Transverse colon (tissue), 4 donors: Measurements from ENCODE around the gene DYNAP.

Source experiments
- CTCF ChIP-seq, 5 experiments: fragments of 200-600 bp in 3 of 5; fragments of 450-650 bp in 2 of 5; sonication (generic) in 3 of 5; IDR thresholded peaks; 1 replicate in 2 of 5; 2 replicates in 3 of 5; pipeline ENCODE4 v1.5.1; 2016 to 2017; ENCODE audit warnings: antibody characterized with exemption in 5 of 5, inconsistent platforms in 3 of 5, mild to moderate bottlenecking in 2 of 5, moderate library complexity in 1 of 5
- EP300 ChIP-seq: sonication (generic); formaldehyde crosslinking; IDR thresholded peaks from one replicate; pipeline ENCODE4 v1.6.1; 2017; ENCODE audit warnings: antibody characterized with exemption, low read depth
- POLR2AphosphoS5 ChIP-seq, 3 donors: sonication (generic); formaldehyde crosslinking; IDR thresholded peaks; one replicate each; pipeline ENCODE4 v1.6.1; 2016; ENCODE audit warnings: antibody characterized with exemption in 3 of 3

GRCh38 chr18:54612237-54612636 is 21.2 kb downstream of the DYNAP start:
- TF ChIP-seq CTCF (IDR thresholded peaks at IDR 0.05) = no peak
- no peak for TF ChIP-seq EP300
- TF ChIP-seq POLR2AphosphoS5 (IDR thresholded peaks at IDR 0.05) = no peak
